T-helper 1 cell treated with Interleukin-12 subunit alpha and Interleukin-12 subunit beta and Interleukin-4 antibody, amounts not matched to agents 30 ng/mL and 1 ng/mL, for 36 hours (primary cell): ENCODE data around the gene CASP9. TPM values are rescaled to one million over a fixed set of nuclear protein-coding genes. Genes with fewer than 3 reads are reported as not detected.
"Not testable (repeated sequence)": the region's sequence is repeated elsewhere in the genome, so short reads cannot be mapped to it uniquely, and the experiment has no call there.

Experiments
- intact Hi-C: fragments of 100-400 bp; cut with micrococcal nuclease; formaldehyde crosslinking; loops from one replicate; pipeline ENCODE4 v1.15.1; 2024
- total RNA-seq: library from RNA; stranded (reverse); gene quantifications from 2 replicates; pipeline ENCODE4 v1.2.3, GENCODE V29; 2022

Gene CASP9
- total RNA-seq, 1 donor from 2014 or later: 26.0 TPM

GRCh38 chr1:15526021-15526489 is 2.0 kb upstream of the CASP9 start:
- intact Hi-C loops: loop anchor here (1.0 to 10.0 kb wide), 11 partner anchors 53 to 1911 kb away; partner anchors contain the start of genes CPLANE2, EFHD2, FBXO42 and NECAP2

GRCh38 chr1:15525050-15526020 is 1.3 kb upstream of the CASP9 start:
- intact Hi-C loops: loop anchor here (1.0 to 10.0 kb wide), 15 partner anchors 53 to 1912 kb away; partner anchors contain the start of genes CPLANE2, EFHD2, FBXO42 and NECAP2

GRCh38 chr1:15524283-15525049 is 451 bp upstream of the CASP9 start:
- intact Hi-C loops: loop anchor here (1.0 to 10.0 kb wide), 13 partner anchors 9 to 1913 kb away; partner anchors contain the start of genes ATP13A2, DDI2, FBXO42 and FHAD1

- intact Hi-C loops: loop anchor here (1.0 to 10.0 kb wide), 10 partner anchors 8 to 1789 kb away; partner anchors contain the start of genes ATP13A2, DDI2, FHAD1 and SDHB
These were observed 653 bp downstream of the CASP9 start for GRCh38 chr1:15523104-15524020.

GRCh38 chr1:15522551-15522950 is 1.5 kb downstream of the CASP9 start:
- intact Hi-C loops: loop anchor here (5.0 to 10.0 kb wide), 3 partner anchors 275 to 1788 kb away; partner anchors contain the start of genes ATP13A2 and FHAD1

GRCh38 chr1:15521206-15521906 is 2.7 kb downstream of the CASP9 start:
- intact Hi-C loops: loop anchor here (5.0 to 10.0 kb wide), 3 partner anchors 274 to 1787 kb away; partner anchors contain the start of genes ATP13A2 and FHAD1

- intact Hi-C loops: loop anchor here (5.0 to 10.0 kb wide), 3 partner anchors 272 to 1785 kb away; partner anchors contain the start of genes ATP13A2 and FHAD1
These were observed 4.4 kb downstream of the CASP9 start for GRCh38 chr1:15519625-15520024.

- intact Hi-C loops: loop anchor here (1.0 kb wide), 1 partner anchor 9 kb away; the partner anchor contains the start of gene CASP9
These were observed 8.9 kb downstream of the CASP9 start for GRCh38 chr1:15515022-15515663.

- intact Hi-C loops: not testable (repeated sequence)
These were observed 9.5 kb downstream of the CASP9 start for GRCh38 chr1:15514557-15514956.

GRCh38 chr1:15513919-15514318 is 10.1 kb downstream of the CASP9 start:
- intact Hi-C loops: no loop called here

GRCh38 chr1:15513192-15513591 is 10.8 kb downstream of the CASP9 start:
- intact Hi-C loops: no loop called here

- intact Hi-C loops: no loop called here
These were observed 13.2 kb downstream of the CASP9 start for GRCh38 chr1:15510611-15511405.

- intact Hi-C loops: no loop called here
These were observed 14.4 kb downstream of the CASP9 start for GRCh38 chr1:15509586-15509985.

- intact Hi-C loops: no loop called here
These were observed 15.1 kb downstream of the CASP9 start for GRCh38 chr1:15508700-15509487.

GRCh38 chr1:15507278-15507677 is 16.7 kb downstream of the CASP9 start:
- intact Hi-C loops: no loop called here

GRCh38 chr1:15506831-15507230 is 17.2 kb downstream of the CASP9 start:
- intact Hi-C loops: no loop called here

GRCh38 chr1:15504436-15504835 is 19.6 kb downstream of the CASP9 start:
- intact Hi-C loops: no loop called here
